ENCODE measurements around the gene DCAF17. TPM values are rescaled to one million over a fixed set of nuclear protein-coding genes. Genes with fewer than 3 reads are reported as not detected.
A peak's percentile ranks its signal among the peaks of the same experiment; 100 is the strongest.

DCAF17 gene
- total RNA-seq, 4 donors from 2014 or later: 8.3 to 18.1 (median 13.0) TPM

DNA sequence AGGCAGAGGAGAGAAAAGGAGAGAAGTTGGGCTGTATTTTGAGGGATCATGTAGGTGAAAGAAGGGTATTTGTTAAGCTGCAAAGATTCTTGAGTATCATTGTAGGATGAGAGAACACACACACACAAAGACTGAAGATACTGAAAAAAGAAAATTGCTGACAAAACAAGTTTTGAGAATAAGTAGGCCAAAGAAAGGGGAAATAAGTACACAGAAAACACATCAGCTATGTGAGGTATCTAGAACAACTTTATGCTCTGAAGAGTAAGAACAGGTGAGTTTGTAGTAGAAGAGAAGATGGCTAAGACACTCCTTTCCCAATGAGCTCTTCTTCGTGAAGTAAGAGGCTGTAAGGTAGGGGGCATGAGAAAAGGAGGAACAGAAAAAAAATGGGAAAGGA is 28.5 kb upstream of the DCAF17 start:
- Histone ChIP-seq H3K4me1 (peaks cover 0 to 28% (median 5%) of the 10 kb centered on the region in 3 donors), H3K27ac (no peak overlapping the region), H3K9me3 (peaks cover 0 to 10% (median 7%) of the 10 kb centered on the region in 3 donors), H3K4me3 (no peak overlapping the region), H3K36me3 (no peaks in the 10 kb centered on the region), H3K27me3 (no peaks in the 10 kb centered on the region)
- WGBS, 2 donors: 88 to 89% methylated on average over 1 of the region's 1 CpG
- intact Hi-C loops (cut with DNase I): no loop called here
- TF ChIP-seq POLR2A (IDR thresholded peaks at IDR 0.05): no peak
- TF ChIP-seq, protein P1, sequence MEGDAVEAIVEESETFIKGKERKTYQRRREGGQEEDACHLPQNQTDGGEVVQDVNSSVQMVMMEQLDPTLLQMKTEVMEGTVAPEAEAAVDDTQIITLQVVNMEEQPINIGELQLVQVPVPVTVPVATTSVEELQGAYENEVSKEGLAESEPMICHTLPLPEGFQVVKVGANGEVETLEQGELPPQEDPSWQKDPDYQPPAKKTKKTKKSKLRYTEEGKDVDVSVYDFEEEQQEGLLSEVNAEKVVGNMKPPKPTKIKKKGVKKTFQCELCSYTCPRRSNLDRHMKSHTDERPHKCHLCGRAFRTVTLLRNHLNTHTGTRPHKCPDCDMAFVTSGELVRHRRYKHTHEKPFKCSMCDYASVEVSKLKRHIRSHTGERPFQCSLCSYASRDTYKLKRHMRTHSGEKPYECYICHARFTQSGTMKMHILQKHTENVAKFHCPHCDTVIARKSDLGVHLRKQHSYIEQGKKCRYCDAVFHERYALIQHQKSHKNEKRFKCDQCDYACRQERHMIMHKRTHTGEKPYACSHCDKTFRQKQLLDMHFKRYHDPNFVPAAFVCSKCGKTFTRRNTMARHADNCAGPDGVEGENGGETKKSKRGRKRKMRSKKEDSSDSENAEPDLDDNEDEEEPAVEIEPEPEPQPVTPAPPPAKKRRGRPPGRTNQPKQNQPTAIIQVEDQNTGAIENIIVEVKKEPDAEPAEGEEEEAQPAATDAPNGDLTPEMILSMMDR (IDR thresholded peaks at IDR 0.05): no peak
- no peak for DNase-seq

DNA sequence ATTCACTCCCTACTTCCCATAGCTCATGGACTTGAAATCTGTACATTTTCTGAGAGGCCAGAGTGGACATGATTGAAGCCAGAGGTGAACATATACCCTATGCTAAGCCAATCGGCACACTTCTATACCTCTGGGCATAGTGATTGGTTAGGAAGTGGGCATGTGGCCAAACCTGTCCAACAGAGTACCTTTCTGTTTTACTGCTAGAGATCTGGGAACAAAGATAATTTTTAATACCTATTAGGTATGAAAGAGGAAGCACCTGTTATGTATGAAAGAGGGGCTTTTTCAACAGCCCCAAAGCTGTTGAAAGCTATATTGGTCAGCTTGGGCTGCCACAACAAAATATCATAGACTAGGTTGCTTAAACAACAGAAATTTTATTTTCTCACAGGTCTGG is 28.0 kb upstream of the DCAF17 start:
- DNase-seq: no peak
- peaks cover 0 to 10% (median 7%) of the 10 kb centered on the region in 3 donors for H3K9me3 ChIP-seq
- 73 to 90% methylated on average over 1 of the region's 1 CpG for WGBS, 2 donors
- no peak overlapping the region for H3K4me3 ChIP-seq
- no peak for TF ChIP-seq POLR2A (IDR thresholded peaks at IDR 0.05)
- TF ChIP-seq, protein P1 (IDR thresholded peaks at IDR 0.05): no peak
- no peaks in the 10 kb centered on the region for H3K27me3 ChIP-seq
- H3K27ac ChIP-seq: no peak overlapping the region
- no peaks in the 10 kb centered on the region for H3K36me3 ChIP-seq
- intact Hi-C loops (cut with DNase I): no loop called here
- peaks cover 0 to 33% (median 5%) of the 10 kb centered on the region in 3 donors for H3K4me1 ChIP-seq

DNA sequence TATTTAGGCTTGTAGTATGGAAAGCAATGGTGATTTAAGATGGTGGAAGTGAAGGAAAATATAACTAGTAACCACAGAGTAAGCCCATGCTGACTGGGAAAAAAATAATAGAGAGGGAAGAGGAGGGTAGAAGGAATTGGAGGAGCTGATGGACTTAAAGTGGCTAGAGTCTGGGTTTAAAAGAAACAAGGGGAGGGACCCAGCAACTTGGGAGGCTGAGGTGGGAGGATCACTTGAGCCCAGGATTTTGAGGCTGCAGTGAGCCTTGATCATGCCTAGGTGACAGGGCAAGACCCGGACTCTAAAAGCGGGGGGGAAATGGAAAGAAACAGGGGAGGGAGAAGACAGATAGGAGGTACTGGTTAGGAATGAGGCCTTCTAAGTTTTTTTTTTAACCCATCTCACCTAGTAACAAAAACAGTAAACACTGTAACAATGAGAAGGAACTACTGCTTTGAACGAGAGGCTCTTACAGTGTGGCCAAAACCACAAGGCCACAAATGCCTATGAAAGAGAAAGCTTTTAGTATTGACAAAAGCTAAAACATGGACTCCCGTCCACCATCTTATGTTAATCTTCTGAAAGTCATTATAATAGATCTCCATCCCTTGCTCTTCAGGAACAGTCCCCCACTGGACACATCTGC is 26.9 kb upstream of the DCAF17 start:
- Histone ChIP-seq H3K27me3 (no peaks in the 10 kb centered on the region), H3K4me1 (peaks cover 0 to 36% (median 5%) of the 10 kb centered on the region in 3 donors), H3K4me3 (no peak overlapping the region), H3K9me3 (peaks cover 0 to 4% (median under 1%) of the 10 kb centered on the region in 3 donors), H3K27ac (no peak overlapping the region), H3K36me3 (no peaks in the 10 kb centered on the region)
- TF ChIP-seq POLR2A (IDR thresholded peaks at IDR 0.05): no peak
- TF ChIP-seq, protein P1 (IDR thresholded peaks at IDR 0.05): no peak
- no peak for DNase-seq
- 76% methylated on average over 4 of the region's 4 CpGs for WGBS, 2 donors
- intact Hi-C loops (cut with DNase I): no loop called here

DNA sequence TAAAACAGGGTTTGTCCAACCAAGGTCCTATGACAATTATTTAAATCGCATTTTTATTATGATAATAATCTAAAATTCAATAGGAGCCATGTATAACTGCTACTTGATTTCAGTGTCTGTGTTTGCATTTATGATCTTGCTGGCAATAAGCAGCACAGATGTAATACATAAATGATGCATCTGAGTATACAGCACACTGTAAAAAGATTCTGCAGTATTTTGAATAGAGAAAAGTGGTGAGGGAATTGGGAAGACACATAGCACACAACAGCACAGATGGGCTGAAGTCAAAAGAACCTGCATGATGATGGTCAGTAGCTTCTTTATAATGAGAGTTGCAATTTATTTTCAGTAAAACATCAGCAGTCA is 26.4 kb upstream of the DCAF17 start:
- TF ChIP-seq, protein P1 (IDR thresholded peaks at IDR 0.05): no peak
- no peak for TF ChIP-seq POLR2A (IDR thresholded peaks at IDR 0.05)
- WGBS, 2 donors: 95 to 100% methylated on average over 1 of the region's 1 CpG
- intact Hi-C loops (cut with DNase I): no loop called here
- no peak overlapping the region for H3K27ac ChIP-seq
- no peak overlapping the region for H3K4me3 ChIP-seq
- no peaks in the 10 kb centered on the region for H3K9me3 ChIP-seq
- no peaks in the 10 kb centered on the region for H3K27me3 ChIP-seq
- H3K36me3 ChIP-seq: no peaks in the 10 kb centered on the region
- peaks cover 0 to 36% (median 5%) of the 10 kb centered on the region in 3 donors for H3K4me1 ChIP-seq
- no peak for DNase-seq

DNA sequence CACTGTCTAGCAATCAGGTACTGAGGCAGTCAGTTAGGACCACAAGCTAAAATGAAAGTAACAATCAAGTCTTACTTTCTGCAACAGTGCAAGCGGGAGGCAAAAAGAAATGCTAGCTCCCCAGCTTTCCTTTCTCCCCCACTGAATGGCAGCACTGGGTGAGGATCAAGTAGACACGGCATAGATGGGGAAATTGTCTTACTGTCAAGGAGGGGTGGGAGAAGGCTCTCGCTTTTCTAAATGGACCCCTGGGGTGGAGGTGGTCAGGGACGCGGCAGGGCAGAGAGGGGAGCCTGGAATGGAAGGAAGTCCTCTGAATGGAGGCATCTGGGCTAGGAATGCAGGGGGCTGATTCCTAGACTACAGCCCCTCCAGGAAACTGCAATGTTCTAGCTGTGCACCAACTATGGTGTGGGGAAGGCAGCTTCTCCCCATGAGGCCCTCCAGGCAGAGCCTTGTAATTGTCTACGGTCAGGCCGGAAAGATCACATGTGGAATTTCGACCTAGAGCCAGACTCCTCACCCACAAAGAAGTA is 24.5 kb upstream of the DCAF17 start:
- Histone ChIP-seq H3K4me3 (peak overlapping the region; percentile 17 to 56 (median 34)), H3K27me3 (no peaks in the 10 kb centered on the region), H3K4me1 (peaks cover 0 to 36% (median 5%) of the 10 kb centered on the region in 3 donors), H3K36me3 (no peaks in the 10 kb centered on the region), H3K27ac (peak overlapping the region; percentile 48 to 69 (median 68)), H3K9me3 (no peaks in the 10 kb centered on the region)
- WGBS, 2 donors: 35 to 42% methylated on average over 8 of the region's 8 CpGs
- DNase-seq: no peak
- TF ChIP-seq, protein P1 (IDR thresholded peaks at IDR 0.05): peak in 1 of 6 experiments; percentile 3
- TF ChIP-seq POLR2A (IDR thresholded peaks at IDR 0.05): no peak
- intact Hi-C loops (cut with DNase I): no loop called here
